Liver (tissue), 9 donors: ENCODE results near the gene NFE2L1. TPM values are rescaled to one million over a fixed set of nuclear protein-coding genes. Genes with fewer than 3 reads are reported as not detected.

Experiments used
- DNase-seq: peaks from one replicate; pipeline ENCODE4 v3.0.0-alpha.2; 2017; ENCODE audit warnings: low spot score
- H3K27ac ChIP-seq, 2 donors: one replicate each; pipeline ENCODE4 v1.7.0; 2013; ENCODE audit warnings: inconsistent platforms in 2 of 2, low read length in 2 of 2, control low read depth in 1 of 2, low read depth in 1 of 2, mild to moderate bottlenecking in 1 of 2
- H3K27me3 ChIP-seq, 4 donors: one replicate each; pipeline versions ENCODE4 v1.6.1 to v1.7.0; 2013; ENCODE audit warnings: low read length in 3 of 4, inconsistent platforms in 1 of 4, mild to moderate bottlenecking in 1 of 4, moderate library complexity in 1 of 4; ENCODE audit not compliant: control insufficient read depth in 4 of 4, insufficient read depth in 4 of 4
- H3K36me3 ChIP-seq, 4 donors: one replicate each; pipeline versions ENCODE4 v1.6.1 to v1.7.0; 2013; ENCODE audit warnings: low read length in 3 of 4, mild to moderate bottlenecking in 3 of 4, low read depth in 1 of 4, moderate library complexity in 1 of 4; ENCODE audit not compliant: control insufficient read depth in 4 of 4, insufficient read depth in 3 of 4
- H3K4me1 ChIP-seq, 4 donors: one replicate each; pipeline versions ENCODE4 v1.6.1 to v1.7.0; 2013; ENCODE audit warnings: low read length in 3 of 4, mild to moderate bottlenecking in 3 of 4, moderate library complexity in 1 of 4; ENCODE audit not compliant: control insufficient read depth in 4 of 4, insufficient read depth in 4 of 4
- H3K4me3 ChIP-seq, 3 donors: one replicate each; pipeline versions ENCODE4 v1.6.1 to v1.7.0; 2013; ENCODE audit warnings: low read length in 3 of 3, control low read depth in 1 of 3, low read depth in 1 of 3, mild to moderate bottlenecking in 1 of 3
- H3K9ac ChIP-seq, 2 donors: one replicate each; pipeline ENCODE4 v1.7.0; 2013; ENCODE audit warnings: low read length in 2 of 2, mild to moderate bottlenecking in 2 of 2, moderate library complexity in 2 of 2, control low read depth in 1 of 2, low read depth in 1 of 2
- H3K9me3 ChIP-seq, 4 donors: one replicate each; pipeline versions ENCODE4 v1.6.1 to v1.7.0; 2013; ENCODE audit warnings: low read length in 3 of 4; ENCODE audit not compliant: control insufficient read depth in 4 of 4
- EGR1 ChIP-seq, 2 donors: IDR thresholded peaks; 2 replicates each; pipeline ENCODE4 v1.6.1; 2016 to 2018; ENCODE audit warnings: antibody characterized with exemption in 2 of 2, low read depth in 2 of 2
- FOXA1 ChIP-seq: IDR thresholded peaks from 2 replicates; pipeline ENCODE4 v1.6.1; 2016; ENCODE audit warnings: antibody characterized with exemption
- FOXA2 ChIP-seq: IDR thresholded peaks from 2 replicates; pipeline ENCODE4 v1.6.1; 2016; ENCODE audit warnings: antibody characterized with exemption
- GABPA ChIP-seq, 2 donors: IDR thresholded peaks in 1 of 2; conservative IDR thresholded peaks in 1 of 2; 2 replicates each; pipeline ENCODE4 v1.6.1; 2016; ENCODE audit warnings: antibody characterized with exemption in 2 of 2, mild to moderate bottlenecking in 1 of 2, moderate library complexity in 1 of 2
- HNF4A ChIP-seq, 2 donors: conservative IDR thresholded peaks; 2 replicates each; pipeline ENCODE4 v1.6.1; 2016; ENCODE audit warnings: antibody characterized with exemption in 2 of 2, mild to moderate bottlenecking in 2 of 2
- HNF4G ChIP-seq: IDR thresholded peaks from 2 replicates; pipeline ENCODE4 v1.6.1; 2016; ENCODE audit warnings: antibody characterized with exemption
- JUND ChIP-seq, 2 donors: IDR thresholded peaks; 2 replicates each; pipeline ENCODE4 v1.6.1; 2016; ENCODE audit warnings: antibody characterized with exemption in 2 of 2
- NR2F2 ChIP-seq: IDR thresholded peaks from 2 replicates; pipeline ENCODE4 v1.6.1; 2016; ENCODE audit warnings: antibody characterized with exemption
- RAD21 ChIP-seq, 2 donors: IDR thresholded peaks; 2 replicates each; pipeline ENCODE4 v1.6.1; 2016; ENCODE audit warnings: antibody characterized with exemption in 2 of 2, mild to moderate bottlenecking in 2 of 2
- RXRA ChIP-seq, 2 donors: IDR thresholded peaks; 2 replicates each; pipeline ENCODE4 v1.6.1; 2017 to 2018; ENCODE audit warnings: antibody characterized with exemption in 2 of 2, mild to moderate bottlenecking in 1 of 2
- SP1 ChIP-seq: IDR thresholded peaks from 2 replicates; pipeline ENCODE4 v1.6.1; 2018; ENCODE audit warnings: antibody characterized with exemption, mild to moderate bottlenecking
- TAF1 ChIP-seq: conservative IDR thresholded peaks from 2 replicates; pipeline ENCODE4 v1.6.1; 2016; ENCODE audit warnings: antibody characterized with exemption, mild to moderate bottlenecking
- YY1 ChIP-seq: IDR thresholded peaks from 2 replicates; pipeline ENCODE4 v1.6.1; 2016; ENCODE audit warnings: antibody characterized with exemption, mild to moderate bottlenecking
- WGBS: extraction: QIAGEN DNeasy Blood & Tissue Kit; methylation state at CpG from one replicate; pipeline ENCODE4 v1.1.7; 2013; 5-methylcytosine and 5-hydroxymethylcytosine counted together
- polyA plus RNA-seq, 2 donors: library from polyadenylated mRNA; stranded (reverse) in 1 of 2; unstranded in 1 of 2; fragments of 200-250 nt in 1 of 2; fragments of >200 nt in 1 of 2; fragmentation: Nextera tagmentation in 1 of 2; extraction: Ambion mirVana in 1 of 2; gene quantifications; one replicate each; pipeline versions ENCODE4 v1.2.1 to v1.2.3, GENCODE V29; 2013 to 2015
- total RNA-seq, 2 donors: library from RNA; depleted of rRNA; stranded (reverse); fragments of >200 nt; gene quantifications; one replicate each; pipeline ENCODE4 v1.2.3, GENCODE V29; 2014
- TF ChIP-seq, protein P1 (sequence below): IDR thresholded peaks from 2 replicates; pipeline ENCODE4 v1.6.1; 2016; ENCODE audit warnings: antibody characterized with exemption
- TF ChIP-seq, protein P2 (sequence below): IDR thresholded peaks from 2 replicates; pipeline ENCODE4 v1.6.1; 2016; ENCODE audit warnings: antibody characterized with exemption
- TF ChIP-seq, protein P3 (sequence below): IDR thresholded peaks from 2 replicates; pipeline ENCODE4 v1.6.1; 2016; ENCODE audit warnings: antibody characterized with exemption
- TF ChIP-seq, protein P4 (sequence below): IDR thresholded peaks from 2 replicates; pipeline ENCODE4 v1.6.1; 2016; ENCODE audit warnings: antibody characterized with exemption, mild to moderate bottlenecking
- TF ChIP-seq, protein P5 (sequence below): fragments of 150-350 bp; IDR thresholded peaks from 2 replicates; pipeline ENCODE4 v1.5.1; 2017; ENCODE audit warnings: improper control_type of control experiment, low read depth, low read length; ENCODE audit not compliant: missing input control
- donor health status: healthy.
- donor health status: healthy.
- donor health status: healthy.
- donor health status: healthy.
- donor health status: healthy.

NFE2L1 gene
- total and polyA plus RNA-seq, 4 donors, result 14.3 to 79.5 (median 57.6) TPM

DNA sequence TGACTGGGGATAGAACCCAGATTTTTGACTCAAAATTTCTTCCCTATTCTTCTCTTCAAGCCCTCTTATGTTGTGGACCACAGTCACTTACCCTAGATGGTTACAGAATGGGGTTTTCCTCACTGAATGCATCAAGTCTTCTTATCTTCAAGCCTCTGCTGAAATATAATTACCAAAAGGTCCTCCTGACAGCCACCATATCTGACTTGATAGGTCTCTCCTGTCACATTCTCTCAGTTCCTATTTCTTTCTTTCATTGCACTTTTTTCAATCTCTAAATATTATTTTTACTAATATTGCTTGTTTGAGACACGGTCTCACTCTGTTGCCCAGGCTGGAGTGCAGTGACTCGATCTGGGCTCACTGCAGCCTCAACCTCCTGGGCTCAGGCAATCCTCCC, 9.5 kb upstream of the NFE2L1 start:
- no peaks in the 10 kb centered on the region for H3K27me3 ChIP-seq
- H3K4me3 ChIP-seq, result no peak overlapping the region
- no peak overlapping the region for H3K27ac ChIP-seq

More for the DNA sequence above, 9.5 kb upstream of the NFE2L1 start:
- peaks cover 0 to 12% (median 7%) of the 10 kb centered on the region in 4 donors for H3K4me1 ChIP-seq
- TF ChIP-seq, protein P1, sequence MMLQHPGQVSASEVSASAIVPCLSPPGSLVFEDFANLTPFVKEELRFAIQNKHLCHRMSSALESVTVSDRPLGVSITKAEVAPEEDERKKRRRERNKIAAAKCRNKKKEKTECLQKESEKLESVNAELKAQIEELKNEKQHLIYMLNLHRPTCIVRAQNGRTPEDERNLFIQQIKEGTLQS, result no peak
- no peak for TF ChIP-seq NR2F2
- no peak for TF ChIP-seq HNF4G
- TF ChIP-seq, protein P2, sequence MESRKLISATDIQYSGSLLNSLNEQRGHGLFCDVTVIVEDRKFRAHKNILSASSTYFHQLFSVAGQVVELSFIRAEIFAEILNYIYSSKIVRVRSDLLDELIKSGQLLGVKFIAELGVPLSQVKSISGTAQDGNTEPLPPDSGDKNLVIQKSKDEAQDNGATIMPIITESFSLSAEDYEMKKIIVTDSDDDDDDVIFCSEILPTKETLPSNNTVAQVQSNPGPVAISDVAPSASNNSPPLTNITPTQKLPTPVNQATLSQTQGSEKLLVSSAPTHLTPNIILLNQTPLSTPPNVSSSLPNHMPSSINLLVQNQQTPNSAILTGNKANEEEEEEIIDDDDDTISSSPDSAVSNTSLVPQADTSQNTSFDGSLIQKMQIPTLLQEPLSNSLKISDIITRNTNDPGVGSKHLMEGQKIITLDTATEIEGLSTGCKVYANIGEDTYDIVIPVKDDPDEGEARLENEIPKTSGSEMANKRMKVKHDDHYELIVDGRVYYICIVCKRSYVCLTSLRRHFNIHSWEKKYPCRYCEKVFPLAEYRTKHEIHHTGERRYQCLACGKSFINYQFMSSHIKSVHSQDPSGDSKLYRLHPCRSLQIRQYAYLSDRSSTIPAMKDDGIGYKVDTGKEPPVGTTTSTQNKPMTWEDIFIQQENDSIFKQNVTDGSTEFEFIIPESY, result no peak
- TF ChIP-seq, protein P3, sequence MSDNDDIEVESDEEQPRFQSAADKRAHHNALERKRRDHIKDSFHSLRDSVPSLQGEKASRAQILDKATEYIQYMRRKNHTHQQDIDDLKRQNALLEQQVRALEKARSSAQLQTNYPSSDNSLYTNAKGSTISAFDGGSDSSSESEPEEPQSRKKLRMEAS, result no peak
- no peak for TF ChIP-seq FOXA2
- TF ChIP-seq, protein P4, sequence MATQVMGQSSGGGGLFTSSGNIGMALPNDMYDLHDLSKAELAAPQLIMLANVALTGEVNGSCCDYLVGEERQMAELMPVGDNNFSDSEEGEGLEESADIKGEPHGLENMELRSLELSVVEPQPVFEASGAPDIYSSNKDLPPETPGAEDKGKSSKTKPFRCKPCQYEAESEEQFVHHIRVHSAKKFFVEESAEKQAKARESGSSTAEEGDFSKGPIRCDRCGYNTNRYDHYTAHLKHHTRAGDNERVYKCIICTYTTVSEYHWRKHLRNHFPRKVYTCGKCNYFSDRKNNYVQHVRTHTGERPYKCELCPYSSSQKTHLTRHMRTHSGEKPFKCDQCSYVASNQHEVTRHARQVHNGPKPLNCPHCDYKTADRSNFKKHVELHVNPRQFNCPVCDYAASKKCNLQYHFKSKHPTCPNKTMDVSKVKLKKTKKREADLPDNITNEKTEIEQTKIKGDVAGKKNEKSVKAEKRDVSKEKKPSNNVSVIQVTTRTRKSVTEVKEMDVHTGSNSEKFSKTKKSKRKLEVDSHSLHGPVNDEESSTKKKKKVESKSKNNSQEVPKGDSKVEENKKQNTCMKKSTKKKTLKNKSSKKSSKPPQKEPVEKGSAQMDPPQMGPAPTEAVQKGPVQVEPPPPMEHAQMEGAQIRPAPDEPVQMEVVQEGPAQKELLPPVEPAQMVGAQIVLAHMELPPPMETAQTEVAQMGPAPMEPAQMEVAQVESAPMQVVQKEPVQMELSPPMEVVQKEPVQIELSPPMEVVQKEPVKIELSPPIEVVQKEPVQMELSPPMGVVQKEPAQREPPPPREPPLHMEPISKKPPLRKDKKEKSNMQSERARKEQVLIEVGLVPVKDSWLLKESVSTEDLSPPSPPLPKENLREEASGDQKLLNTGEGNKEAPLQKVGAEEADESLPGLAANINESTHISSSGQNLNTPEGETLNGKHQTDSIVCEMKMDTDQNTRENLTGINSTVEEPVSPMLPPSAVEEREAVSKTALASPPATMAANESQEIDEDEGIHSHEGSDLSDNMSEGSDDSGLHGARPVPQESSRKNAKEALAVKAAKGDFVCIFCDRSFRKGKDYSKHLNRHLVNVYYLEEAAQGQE, result no peak
- TF ChIP-seq, protein P5, sequence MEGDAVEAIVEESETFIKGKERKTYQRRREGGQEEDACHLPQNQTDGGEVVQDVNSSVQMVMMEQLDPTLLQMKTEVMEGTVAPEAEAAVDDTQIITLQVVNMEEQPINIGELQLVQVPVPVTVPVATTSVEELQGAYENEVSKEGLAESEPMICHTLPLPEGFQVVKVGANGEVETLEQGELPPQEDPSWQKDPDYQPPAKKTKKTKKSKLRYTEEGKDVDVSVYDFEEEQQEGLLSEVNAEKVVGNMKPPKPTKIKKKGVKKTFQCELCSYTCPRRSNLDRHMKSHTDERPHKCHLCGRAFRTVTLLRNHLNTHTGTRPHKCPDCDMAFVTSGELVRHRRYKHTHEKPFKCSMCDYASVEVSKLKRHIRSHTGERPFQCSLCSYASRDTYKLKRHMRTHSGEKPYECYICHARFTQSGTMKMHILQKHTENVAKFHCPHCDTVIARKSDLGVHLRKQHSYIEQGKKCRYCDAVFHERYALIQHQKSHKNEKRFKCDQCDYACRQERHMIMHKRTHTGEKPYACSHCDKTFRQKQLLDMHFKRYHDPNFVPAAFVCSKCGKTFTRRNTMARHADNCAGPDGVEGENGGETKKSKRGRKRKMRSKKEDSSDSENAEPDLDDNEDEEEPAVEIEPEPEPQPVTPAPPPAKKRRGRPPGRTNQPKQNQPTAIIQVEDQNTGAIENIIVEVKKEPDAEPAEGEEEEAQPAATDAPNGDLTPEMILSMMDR, result no peak
- no peak for TF ChIP-seq EGR1 (IDR thresholded peaks at IDR 0.05; ENCODE audit: low read depth in 2 of 2)
- TF ChIP-seq RXRA (IDR thresholded peaks at IDR 0.05), result no peak
- TF ChIP-seq HNF4A (conservative IDR thresholded peaks at IDR 0.05), result no peak
- no peak for TF ChIP-seq JUND (IDR thresholded peaks at IDR 0.05)
- no peak for TF ChIP-seq FOXA1
- TF ChIP-seq SP1, result no peak
- no peak for TF ChIP-seq GABPA (IDR thresholded peaks at IDR 0.05 in 1 of 2, conservative IDR thresholded peaks at IDR 0.05 in 1 of 2)
- no peak for TF ChIP-seq RAD21 (IDR thresholded peaks at IDR 0.05)
- TF ChIP-seq YY1, result no peak
- no peak for TF ChIP-seq TAF1
- no peaks in the 10 kb centered on the region for H3K36me3 ChIP-seq
- DNase-seq, result no peak
- no peaks in the 10 kb centered on the region for H3K9me3 ChIP-seq
- no peak overlapping the region for H3K9ac ChIP-seq
- WGBS, result 90% methylated on average over 2 of the region's 2 CpGs
